Measurements from ENCODE around the gene ZNF14.

The ZNF14 gene

DNA sequence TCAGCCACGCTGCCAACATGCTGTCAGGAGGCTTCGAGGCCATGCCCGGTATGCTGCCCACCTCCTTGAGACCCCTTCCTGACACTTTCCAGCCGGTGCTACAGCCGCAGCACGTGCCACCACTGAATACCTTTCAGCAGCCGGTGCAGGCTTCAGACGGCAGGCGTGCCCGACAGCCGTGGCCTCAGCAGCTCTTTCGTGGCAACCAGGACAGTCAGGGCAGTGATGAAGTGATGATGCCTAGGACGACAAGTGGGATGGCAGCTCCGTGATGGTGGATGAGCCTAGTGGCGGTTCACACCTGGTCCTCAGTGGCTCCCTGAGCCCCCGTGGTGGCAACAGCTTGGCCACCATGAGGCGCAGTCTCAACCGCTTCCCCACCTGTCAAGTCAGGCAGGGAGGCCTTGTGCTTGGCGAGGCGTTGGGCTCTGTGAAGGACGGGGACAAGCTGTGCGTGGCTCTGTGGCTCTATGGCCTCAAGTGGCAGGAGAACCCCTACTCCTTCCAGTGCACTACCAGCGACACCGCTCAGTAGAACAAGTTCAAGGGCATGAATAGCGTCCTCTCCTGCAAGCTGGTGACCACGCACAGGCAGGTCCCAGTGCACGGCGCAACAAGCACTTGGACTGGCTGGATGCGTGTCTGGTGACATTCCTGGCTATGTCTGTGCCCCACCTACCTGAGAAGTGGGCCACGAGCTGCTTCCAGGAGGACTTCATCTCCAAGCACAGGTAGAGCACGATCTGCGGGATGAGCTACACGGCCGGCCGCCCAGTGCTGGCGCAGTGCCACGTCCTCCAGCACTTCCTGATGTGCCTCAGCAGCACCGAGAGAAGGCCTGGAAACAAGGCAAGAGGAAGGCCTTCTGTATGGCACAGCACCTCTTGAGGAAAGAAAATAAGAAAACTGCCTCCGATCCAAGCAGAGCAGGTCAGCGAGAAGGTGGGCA, 18.2 kb upstream of the ZNF14 start:
- H3K27ac ChIP-seq (ENCODE audit: low read length), result no peak overlapping the region
- H4K20me1 ChIP-seq (ENCODE audit: insufficient read depth, low read length), result no peaks in the 10 kb centered on the region
- no peak overlapping the region for H3K9ac ChIP-seq (ENCODE audit: low read length)
- H3K4me2 ChIP-seq (ENCODE audit: low read depth, low read length), result no peak overlapping the region
- H3F3A ChIP-seq (ENCODE audit: insufficient read depth, low read length), result no peaks in the 10 kb centered on the region
- H3K4me1 ChIP-seq (ENCODE audit: low read length), result no peaks in the 10 kb centered on the region
- no peak for DNase-seq
- H2AFZ ChIP-seq (ENCODE audit: low read length), result no peak overlapping the region
- H3K9me3 ChIP-seq (replicated peaks; ENCODE audit: insufficient read depth, low read length), result no peaks in the 10 kb centered on the region
- H3K79me2 ChIP-seq (ENCODE audit: low read length), result no peaks in the 10 kb centered on the region
- H3K9me2 ChIP-seq (replicated peaks; ENCODE audit: insufficient read depth, low read length), result no peaks in the 10 kb centered on the region
- H3K36me3 ChIP-seq (replicated peaks; ENCODE audit: insufficient read depth, low read length), result no peaks in the 10 kb centered on the region
- H3K4me3 ChIP-seq (ENCODE audit: low read length), result no peak overlapping the region
- no peaks in the 10 kb centered on the region for H3K27me3 ChIP-seq (replicated peaks; ENCODE audit: insufficient read depth, low read length)
- TF ChIP-seq EZH2 (optimal IDR thresholded peaks at IDR 0.05; ENCODE audit: low read depth, low read length), result no peak
- TF ChIP-seq EZH2phosphoT487 (IDR thresholded peaks at IDR 0.05; ENCODE audit: low read length), result no peak
- TF ChIP-seq, protein P1, sequence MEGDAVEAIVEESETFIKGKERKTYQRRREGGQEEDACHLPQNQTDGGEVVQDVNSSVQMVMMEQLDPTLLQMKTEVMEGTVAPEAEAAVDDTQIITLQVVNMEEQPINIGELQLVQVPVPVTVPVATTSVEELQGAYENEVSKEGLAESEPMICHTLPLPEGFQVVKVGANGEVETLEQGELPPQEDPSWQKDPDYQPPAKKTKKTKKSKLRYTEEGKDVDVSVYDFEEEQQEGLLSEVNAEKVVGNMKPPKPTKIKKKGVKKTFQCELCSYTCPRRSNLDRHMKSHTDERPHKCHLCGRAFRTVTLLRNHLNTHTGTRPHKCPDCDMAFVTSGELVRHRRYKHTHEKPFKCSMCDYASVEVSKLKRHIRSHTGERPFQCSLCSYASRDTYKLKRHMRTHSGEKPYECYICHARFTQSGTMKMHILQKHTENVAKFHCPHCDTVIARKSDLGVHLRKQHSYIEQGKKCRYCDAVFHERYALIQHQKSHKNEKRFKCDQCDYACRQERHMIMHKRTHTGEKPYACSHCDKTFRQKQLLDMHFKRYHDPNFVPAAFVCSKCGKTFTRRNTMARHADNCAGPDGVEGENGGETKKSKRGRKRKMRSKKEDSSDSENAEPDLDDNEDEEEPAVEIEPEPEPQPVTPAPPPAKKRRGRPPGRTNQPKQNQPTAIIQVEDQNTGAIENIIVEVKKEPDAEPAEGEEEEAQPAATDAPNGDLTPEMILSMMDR (IDR thresholded peaks at IDR 0.05; ENCODE audit: low read length), result no peak

DNA sequence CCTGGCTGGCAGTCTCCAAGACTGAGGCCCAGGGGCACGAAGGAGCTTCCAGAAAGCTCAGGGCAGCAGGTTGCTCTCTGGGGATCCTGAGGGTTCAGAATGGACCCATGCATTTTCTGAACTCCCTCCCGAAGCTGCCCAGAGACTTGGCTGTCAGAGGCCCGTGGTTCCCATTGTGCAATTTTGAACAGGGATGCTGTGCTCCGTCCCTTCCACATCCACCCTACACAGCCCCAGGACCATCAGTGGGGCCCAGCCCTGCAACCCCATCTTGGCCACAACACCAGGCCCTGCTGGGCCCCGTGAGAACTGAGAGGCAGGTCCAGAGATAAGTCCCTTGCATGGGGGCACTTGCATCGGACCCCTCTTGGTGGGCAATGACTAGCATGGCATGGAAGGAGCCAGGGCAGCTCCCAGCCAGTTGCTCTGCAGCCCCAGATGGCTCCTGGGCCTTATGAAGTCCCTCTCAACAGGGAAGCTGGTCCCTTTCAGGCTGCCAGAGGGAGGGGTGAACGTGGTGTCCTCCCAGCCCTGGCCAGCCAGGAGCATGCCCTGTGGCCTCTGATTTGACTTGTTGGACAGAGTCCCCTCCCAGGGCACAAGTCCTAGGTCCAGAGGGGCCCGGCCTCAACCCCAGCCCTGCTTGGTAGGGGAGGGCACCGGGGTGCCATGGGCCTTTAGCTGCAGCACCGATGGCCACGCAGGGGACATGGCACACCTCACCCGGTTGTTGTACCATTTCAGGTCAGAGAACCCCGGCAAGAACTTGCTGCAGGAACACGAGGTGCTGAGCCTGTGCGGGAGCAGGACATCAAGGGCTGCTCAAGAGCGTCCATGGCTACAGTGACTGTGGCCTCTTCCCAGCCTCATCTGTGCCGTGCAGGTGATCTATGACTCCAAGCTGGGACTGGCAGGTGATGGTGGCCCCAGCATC, 17.3 kb upstream of the ZNF14 start:
- H3K4me3 ChIP-seq (ENCODE audit: low read length), result no peak overlapping the region
- no peaks in the 10 kb centered on the region for H3K79me2 ChIP-seq (ENCODE audit: low read length)
- no peak overlapping the region for H3K27ac ChIP-seq (ENCODE audit: low read length)
- H3K9me2 ChIP-seq (replicated peaks; ENCODE audit: insufficient read depth, low read length), result no peaks in the 10 kb centered on the region
- no peak overlapping the region for H3K9ac ChIP-seq (ENCODE audit: low read length)
- no peaks in the 10 kb centered on the region for H4K20me1 ChIP-seq (ENCODE audit: insufficient read depth, low read length)
- no peaks in the 10 kb centered on the region for H3F3A ChIP-seq (ENCODE audit: insufficient read depth, low read length)
- no peaks in the 10 kb centered on the region for H3K4me1 ChIP-seq (ENCODE audit: low read length)
- no peak overlapping the region for H3K4me2 ChIP-seq (ENCODE audit: low read depth, low read length)
- H3K36me3 ChIP-seq (replicated peaks; ENCODE audit: insufficient read depth, low read length), result no peaks in the 10 kb centered on the region
- no peaks in the 10 kb centered on the region for H3K9me3 ChIP-seq (replicated peaks; ENCODE audit: insufficient read depth, low read length)
- no peak for TF ChIP-seq EZH2phosphoT487 (IDR thresholded peaks at IDR 0.05; ENCODE audit: low read length)
- no peak for DNase-seq
- H2AFZ ChIP-seq (ENCODE audit: low read length), result no peak overlapping the region
- no peaks in the 10 kb centered on the region for H3K27me3 ChIP-seq (replicated peaks; ENCODE audit: insufficient read depth, low read length)

DNA sequence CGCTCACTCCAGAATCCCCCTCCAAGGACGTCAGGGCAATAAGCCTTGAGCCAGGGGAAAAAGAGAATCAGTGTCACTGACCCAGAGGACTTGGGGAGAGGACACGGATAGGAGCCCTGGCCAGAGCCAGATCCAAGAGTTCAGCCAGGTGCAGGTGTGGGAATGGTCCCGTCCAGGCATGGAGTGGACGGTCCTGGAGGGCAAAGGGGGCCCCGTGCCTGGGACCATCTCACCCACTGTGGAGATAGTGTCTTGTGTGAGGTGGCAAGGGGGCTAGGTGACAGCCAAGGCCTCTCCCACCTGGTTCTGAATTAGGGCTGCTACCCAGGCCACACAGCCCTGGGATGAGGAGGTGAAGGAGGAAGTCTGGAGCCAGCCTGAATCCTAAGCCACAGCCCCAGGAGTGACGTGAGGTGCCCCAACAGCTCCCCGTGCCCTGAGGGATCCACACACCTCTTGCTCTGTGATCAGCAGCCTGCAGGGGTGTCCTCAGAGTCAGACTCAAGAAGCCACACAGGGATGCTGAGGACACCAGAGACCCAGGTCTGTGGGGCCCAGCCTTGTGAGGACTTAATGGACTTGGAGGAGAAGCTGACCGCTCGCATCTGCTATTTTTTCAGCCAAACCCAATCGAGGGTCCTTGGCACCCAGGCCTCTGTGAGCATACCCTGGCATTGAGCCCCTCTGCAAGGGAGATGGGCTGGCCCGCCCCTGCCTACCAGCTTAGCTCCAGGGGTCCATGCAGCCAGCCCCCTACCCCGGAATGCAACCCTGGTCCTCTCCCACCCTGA, 16.4 kb upstream of the ZNF14 start:
- no peak overlapping the region for H3K4me3 ChIP-seq (ENCODE audit: low read length)
- DNase-seq, result no peak
- no peaks in the 10 kb centered on the region for H3K9me3 ChIP-seq (replicated peaks; ENCODE audit: insufficient read depth, low read length)

More for the DNA sequence above, 16.4 kb upstream of the ZNF14 start:
- Histone ChIP-seq H3K9ac (ENCODE audit: low read length) (no peak overlapping the region), H2AFZ (ENCODE audit: low read length) (no peak overlapping the region), H3K9me2 (replicated peaks; ENCODE audit: insufficient read depth, low read length) (no peaks in the 10 kb centered on the region), H3F3A (ENCODE audit: insufficient read depth, low read length) (no peaks in the 10 kb centered on the region), H3K79me2 (ENCODE audit: low read length) (no peaks in the 10 kb centered on the region), H4K20me1 (ENCODE audit: insufficient read depth, low read length) (no peaks in the 10 kb centered on the region), H3K4me1 (ENCODE audit: low read length) (no peaks in the 10 kb centered on the region), H3K27ac (ENCODE audit: low read length) (no peak overlapping the region), H3K36me3 (replicated peaks; ENCODE audit: insufficient read depth, low read length) (no peaks in the 10 kb centered on the region), H3K4me2 (ENCODE audit: low read depth, low read length) (no peak overlapping the region), H3K27me3 (replicated peaks; ENCODE audit: insufficient read depth, low read length) (no peaks in the 10 kb centered on the region)
- no peak for TF ChIP-seq EZH2 (optimal IDR thresholded peaks at IDR 0.05; ENCODE audit: low read depth, low read length)

All from MM.1S (cell line).